ENCODE measurements around the gene EHBP1.
"Not testable (repeated sequence)": the region's sequence is repeated elsewhere in the genome, so short reads cannot be mapped to it uniquely, and the experiment has no call there.

EHBP1 gene

DNA sequence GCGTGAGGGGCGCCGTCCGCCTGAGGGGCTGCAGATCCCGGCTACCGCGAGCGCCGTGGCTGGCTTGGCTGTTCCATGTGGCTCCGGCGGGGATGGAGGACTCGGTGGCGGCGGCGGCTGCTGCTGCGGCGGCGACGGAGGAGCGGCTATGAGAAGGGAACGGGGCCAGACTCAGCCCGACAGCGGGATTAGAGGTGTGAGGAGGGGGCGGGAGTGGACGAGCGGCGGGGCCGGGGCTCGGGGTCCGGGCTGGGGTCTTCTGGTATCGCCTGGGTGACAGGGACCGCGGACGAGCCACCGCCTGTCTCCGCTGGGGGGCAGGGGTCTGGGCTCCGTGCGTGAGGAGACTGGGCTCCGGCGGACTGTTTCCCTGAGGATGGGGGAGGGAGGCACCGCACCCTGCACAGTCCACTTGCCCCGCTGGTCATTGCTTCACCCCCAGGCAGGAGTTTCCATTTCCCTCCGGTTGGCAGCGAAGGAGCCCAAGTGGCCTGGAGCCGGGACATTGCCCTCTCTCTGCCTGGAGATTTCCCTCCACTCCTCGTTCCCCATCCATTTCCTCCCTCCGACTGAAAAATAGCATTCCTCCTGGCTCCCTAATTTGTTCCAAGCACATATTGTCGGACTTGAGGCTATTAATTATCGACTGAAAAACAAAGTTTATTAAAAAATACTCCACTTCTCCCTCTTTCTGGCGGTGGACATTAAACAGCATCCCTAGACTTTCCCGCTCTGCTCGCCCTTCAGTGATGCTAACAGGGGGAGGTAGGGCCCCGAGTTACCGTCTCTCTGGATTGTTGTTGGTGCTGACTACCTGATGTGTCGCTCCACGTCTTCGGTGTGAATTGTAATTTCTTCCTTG lies 577 bp downstream of the EHBP1 start:
- no peaks in the 10 kb centered on the region for H3K27me3 ChIP-seq (ENCODE audit: control insufficient read depth, insufficient read depth, low read length)
- peak overlapping the region; percentile 92 for H3K4me3 ChIP-seq (ENCODE audit: low read depth, low read length)
- peaks cover 18% of the 10 kb centered on the region for H3K4me1 ChIP-seq (ENCODE audit: control insufficient read depth, insufficient read depth, low read length)
- H3K9ac ChIP-seq (ENCODE audit: low read length), result peak overlapping the region; percentile 80
- no peak overlapping the region for H3K27ac ChIP-seq (ENCODE audit: low read depth, low read length)
- H3K9me3 ChIP-seq (ENCODE audit: control insufficient read depth, insufficient read depth, low read depth, low read length), result no peaks in the 10 kb centered on the region
- H3K36me3 ChIP-seq (ENCODE audit: control insufficient read depth, insufficient read depth, low read length), result peaks cover 17% of the 10 kb centered on the region

GRCh38 chr2:62706721-62707521 lies 1.4 kb downstream of the EHBP1 start:
- peaks cover 24% of the 10 kb centered on the region for H3K36me3 ChIP-seq (ENCODE audit: control insufficient read depth, insufficient read depth, low read length)
- H3K4me1 ChIP-seq (ENCODE audit: control insufficient read depth, insufficient read depth, low read length), result peaks cover 18% of the 10 kb centered on the region
- peak overlapping the region; percentile 80 for H3K9ac ChIP-seq (ENCODE audit: low read length)
- no peak overlapping the region for H3K27ac ChIP-seq (ENCODE audit: low read depth, low read length)
- peak overlapping the region; percentile 92 for H3K4me3 ChIP-seq (ENCODE audit: low read depth, low read length)
- H3K9me3 ChIP-seq (ENCODE audit: control insufficient read depth, insufficient read depth, low read depth, low read length), result no peaks in the 10 kb centered on the region
- H3K27me3 ChIP-seq (ENCODE audit: control insufficient read depth, insufficient read depth, low read length), result no peaks in the 10 kb centered on the region

DNA sequence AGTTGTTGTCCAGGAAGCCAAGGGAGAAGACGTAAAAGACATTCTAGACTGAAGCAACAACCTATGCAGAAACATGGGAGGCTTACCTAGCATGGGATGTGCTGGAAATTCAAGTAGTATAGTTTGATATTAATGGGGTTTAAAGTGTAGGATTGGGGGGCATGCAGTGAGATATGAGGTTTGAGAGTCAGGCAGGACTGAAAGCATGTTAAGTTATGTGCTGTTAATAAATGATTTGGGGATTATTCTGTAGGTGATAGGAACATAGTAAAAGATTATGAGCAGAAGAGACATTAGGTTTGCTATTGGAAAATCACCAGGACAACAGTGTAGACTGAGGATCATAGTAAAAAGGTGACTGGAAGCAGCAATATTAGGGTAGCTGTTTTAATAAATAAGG lies 3.2 kb downstream of the EHBP1 start:
- peaks cover 26% of the 10 kb centered on the region for H3K36me3 ChIP-seq (ENCODE audit: control insufficient read depth, insufficient read depth, low read length)
- H3K27me3 ChIP-seq (ENCODE audit: control insufficient read depth, insufficient read depth, low read length), result no peaks in the 10 kb centered on the region
- no peak overlapping the region for H3K4me3 ChIP-seq (ENCODE audit: low read depth, low read length)
- no peak overlapping the region for H3K9ac ChIP-seq (ENCODE audit: low read length)
- H3K4me1 ChIP-seq (ENCODE audit: control insufficient read depth, insufficient read depth, low read length), result peaks cover 18% of the 10 kb centered on the region
- H3K27ac ChIP-seq (ENCODE audit: low read depth, low read length), result no peak overlapping the region
- no peaks in the 10 kb centered on the region for H3K9me3 ChIP-seq (ENCODE audit: control insufficient read depth, insufficient read depth, low read depth, low read length)

GRCh38 chr2:62711832-62712494 lies 6.5 kb downstream of the EHBP1 start:
- Histone ChIP-seq H3K4me1 (ENCODE audit: control insufficient read depth, insufficient read depth, low read length) (peaks cover 5% of the 10 kb centered on the region), H3K9ac (ENCODE audit: low read length) (no peak overlapping the region), H3K9me3 (ENCODE audit: control insufficient read depth, insufficient read depth, low read depth, low read length) (no peaks in the 10 kb centered on the region), H3K27ac (ENCODE audit: low read depth, low read length) (no peak overlapping the region), H3K27me3 (ENCODE audit: control insufficient read depth, insufficient read depth, low read length) (no peaks in the 10 kb centered on the region), H3K36me3 (ENCODE audit: control insufficient read depth, insufficient read depth, low read length) (peaks cover 30% of the 10 kb centered on the region), H3K4me3 (ENCODE audit: low read depth, low read length) (no peak overlapping the region)

DNA sequence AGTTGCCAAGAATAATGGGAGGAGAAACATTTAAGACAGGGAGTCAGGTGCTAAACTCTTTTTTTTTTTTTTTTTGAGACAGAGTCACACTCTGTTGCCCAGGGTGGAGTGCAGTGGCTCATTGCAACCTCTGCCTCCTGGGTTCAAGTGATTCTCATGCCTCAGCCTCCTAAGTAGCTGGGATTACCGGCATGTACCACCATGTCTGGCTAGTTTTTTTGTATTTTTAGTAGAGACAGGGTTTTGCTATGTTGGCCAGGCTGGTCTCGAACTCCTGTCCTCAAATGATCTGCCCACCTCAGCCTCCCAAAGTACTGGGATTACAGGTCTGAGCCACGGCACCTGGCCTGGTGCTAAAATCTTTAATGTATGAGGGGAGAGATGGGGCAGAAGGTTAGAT lies 7.7 kb downstream of the EHBP1 start:
- H3K27me3 ChIP-seq (ENCODE audit: control insufficient read depth, insufficient read depth, low read length); H3K4me3 ChIP-seq (ENCODE audit: low read depth, low read length); H3K4me1 ChIP-seq (ENCODE audit: control insufficient read depth, insufficient read depth, low read length); H3K9ac ChIP-seq (ENCODE audit: low read length); H3K9me3 ChIP-seq (ENCODE audit: control insufficient read depth, insufficient read depth, low read depth, low read length); H3K27ac ChIP-seq (ENCODE audit: low read depth, low read length): not testable (repeated sequence)
- peaks cover 28% of the 10 kb centered on the region for H3K36me3 ChIP-seq (ENCODE audit: control insufficient read depth, insufficient read depth, low read length)

GRCh38 chr2:62713837-62714236 lies 8.3 kb downstream of the EHBP1 start:
- no peak overlapping the region for H3K27ac ChIP-seq (ENCODE audit: low read depth, low read length)
- no peaks in the 10 kb centered on the region for H3K4me1 ChIP-seq (ENCODE audit: control insufficient read depth, insufficient read depth, low read length)
- H3K9me3 ChIP-seq (ENCODE audit: control insufficient read depth, insufficient read depth, low read depth, low read length), result no peaks in the 10 kb centered on the region
- no peak overlapping the region for H3K9ac ChIP-seq (ENCODE audit: low read length)
- no peaks in the 10 kb centered on the region for H3K27me3 ChIP-seq (ENCODE audit: control insufficient read depth, insufficient read depth, low read length)
- H3K36me3 ChIP-seq (ENCODE audit: control insufficient read depth, insufficient read depth, low read length), result peaks cover 22% of the 10 kb centered on the region
- H3K4me3 ChIP-seq (ENCODE audit: low read depth, low read length), result no peak overlapping the region

DNA sequence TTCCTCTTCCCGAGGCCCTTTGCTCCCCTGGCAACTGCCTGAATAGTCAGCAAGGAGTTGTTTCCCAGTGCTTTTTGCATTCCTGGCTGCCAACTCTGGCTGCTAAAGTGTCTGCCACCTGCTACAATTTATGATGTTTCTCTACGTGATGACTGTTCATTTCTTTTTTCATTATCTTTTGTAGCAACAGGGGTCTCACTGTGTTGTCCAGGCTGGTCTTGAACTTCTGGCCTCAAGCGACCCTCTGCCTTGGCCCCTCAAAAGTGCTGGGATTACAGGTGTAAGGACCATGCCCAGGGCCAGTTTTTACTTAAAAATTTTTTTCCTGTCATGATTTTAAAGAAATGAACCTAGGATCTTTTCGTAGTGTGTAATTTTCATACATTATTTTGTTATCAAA lies 11.3 kb downstream of the EHBP1 start:
- H3K4me3 ChIP-seq (ENCODE audit: low read depth, low read length), result no peak overlapping the region
- H3K36me3 ChIP-seq (ENCODE audit: control insufficient read depth, insufficient read depth, low read length), result peaks cover 7% of the 10 kb centered on the region
- no peaks in the 10 kb centered on the region for H3K27me3 ChIP-seq (ENCODE audit: control insufficient read depth, insufficient read depth, low read length)
- no peaks in the 10 kb centered on the region for H3K4me1 ChIP-seq (ENCODE audit: control insufficient read depth, insufficient read depth, low read length)
- no peak overlapping the region for H3K9ac ChIP-seq (ENCODE audit: low read length)
- H3K9me3 ChIP-seq (ENCODE audit: control insufficient read depth, insufficient read depth, low read depth, low read length), result no peaks in the 10 kb centered on the region
- no peak overlapping the region for H3K27ac ChIP-seq (ENCODE audit: low read depth, low read length)

DNA sequence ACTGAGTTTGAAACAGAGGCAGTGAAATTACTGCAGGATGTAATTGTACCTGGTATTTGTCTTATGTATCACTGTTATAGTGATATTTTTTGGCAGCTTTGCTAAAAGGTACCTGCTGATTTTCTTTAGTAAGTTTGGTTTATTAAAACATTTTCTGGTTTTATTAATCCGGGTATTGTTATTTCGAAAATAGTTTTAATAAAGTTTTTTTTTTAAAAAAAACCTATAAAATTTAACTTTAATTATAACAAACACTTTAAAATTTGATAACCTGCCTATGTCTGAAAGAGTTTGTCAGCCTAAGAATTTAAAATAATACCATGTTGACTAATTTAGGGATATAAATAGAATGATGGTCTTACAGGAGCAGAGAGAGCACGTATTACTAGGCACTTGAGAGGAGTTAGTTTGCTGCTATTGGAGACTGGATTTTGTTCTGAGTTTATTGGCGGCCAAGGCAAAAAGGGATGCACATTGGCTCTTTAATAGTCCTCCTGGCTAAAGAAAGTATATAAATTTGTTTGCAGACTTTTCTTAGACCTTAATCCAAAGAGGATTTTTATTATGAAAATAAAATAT lies 12.1 kb downstream of the EHBP1 start:
- Histone ChIP-seq H3K9me3 (ENCODE audit: control insufficient read depth, insufficient read depth, low read depth, low read length) (peaks cover under 1% of the 10 kb centered on the region), H3K36me3 (ENCODE audit: control insufficient read depth, insufficient read depth, low read length) (peaks cover 4% of the 10 kb centered on the region; the same call in 1 of the 2 replicates), H3K4me1 (ENCODE audit: control insufficient read depth, insufficient read depth, low read length) (no peaks in the 10 kb centered on the region), H3K9ac (ENCODE audit: low read length) (no peak overlapping the region), H3K4me3 (ENCODE audit: low read depth, low read length) (no peak overlapping the region), H3K27me3 (ENCODE audit: control insufficient read depth, insufficient read depth, low read length) (no peaks in the 10 kb centered on the region), H3K27ac (ENCODE audit: low read depth, low read length) (no peak overlapping the region)

- no peak overlapping the region for H3K27ac ChIP-seq (ENCODE audit: low read depth, low read length)
- H3K27me3 ChIP-seq (ENCODE audit: control insufficient read depth, insufficient read depth, low read length), result no peaks in the 10 kb centered on the region
- H3K9ac ChIP-seq (ENCODE audit: low read length), result no peak overlapping the region
- H3K9me3 ChIP-seq (ENCODE audit: control insufficient read depth, insufficient read depth, low read depth, low read length), result peaks cover 5% of the 10 kb centered on the region
- no peaks in the 10 kb centered on the region for H3K4me1 ChIP-seq (ENCODE audit: control insufficient read depth, insufficient read depth, low read length)
- H3K36me3 ChIP-seq (ENCODE audit: control insufficient read depth, insufficient read depth, low read length), result peaks cover 4% of the 10 kb centered on the region; the same call in 1 of the 2 replicates
- no peak overlapping the region for H3K4me3 ChIP-seq (ENCODE audit: low read depth, low read length)
Measured at GRCh38 chr2:62718225-62718822, 12.8 kb downstream of the EHBP1 start.

- H3K4me1 ChIP-seq (ENCODE audit: control insufficient read depth, insufficient read depth, low read length), result no peaks in the 10 kb centered on the region
Measured at GRCh38 chr2:62719757-62720156, 14.2 kb downstream of the EHBP1 start.

More at GRCh38 chr2:62719757-62720156, 14.2 kb downstream of the EHBP1 start:
- Histone ChIP-seq H3K27me3 (ENCODE audit: control insufficient read depth, insufficient read depth, low read length) (no peaks in the 10 kb centered on the region), H3K4me3 (ENCODE audit: low read depth, low read length) (no peak overlapping the region), H3K9ac (ENCODE audit: low read length) (no peak overlapping the region), H3K27ac (ENCODE audit: low read depth, low read length) (no peak overlapping the region), H3K36me3 (ENCODE audit: control insufficient read depth, insufficient read depth, low read length) (peaks cover 4% of the 10 kb centered on the region; the same call in 1 of the 2 replicates), H3K9me3 (ENCODE audit: control insufficient read depth, insufficient read depth, low read depth, low read length) (peaks cover 5% of the 10 kb centered on the region)
